ENCODE data around the gene SLX9. TPM values are rescaled to one million over a fixed set of nuclear protein-coding genes. Genes with fewer than 3 reads are reported as not detected.

The SLX9 gene
- total and polyA plus RNA-seq, 8 donors = 5.4 to 83.4 (median 19.3) TPM

DNA sequence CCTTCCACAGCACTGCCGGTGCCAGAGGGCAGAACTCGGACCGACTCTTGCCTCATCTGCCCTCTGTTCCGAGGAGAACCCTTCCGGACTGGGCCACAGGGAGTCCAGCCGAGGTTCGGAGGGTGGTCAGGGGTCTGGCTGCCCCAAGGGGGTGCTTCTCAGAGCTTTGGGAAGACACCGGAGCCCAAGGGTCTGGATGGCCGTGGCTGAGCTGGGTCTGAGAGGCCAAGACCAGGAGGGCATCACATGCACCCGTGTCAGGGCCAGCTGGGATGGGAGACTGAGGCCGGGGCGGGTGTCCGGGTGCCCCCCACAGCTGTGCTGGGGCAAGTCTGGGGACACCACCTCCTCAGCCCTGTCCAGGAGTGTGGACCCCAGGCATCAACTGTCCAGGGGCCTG lies 51.1 kb downstream of the SLX9 start:
- H3K36me3 ChIP-seq = no peaks in the 10 kb centered on the region
- peak overlapping the region in 4 of 5 donors; percentile 42 to 86 (median 72) for H3K27ac ChIP-seq
- no peak for TF ChIP-seq POLR2AphosphoS5 (IDR thresholded peaks at IDR 0.05)
- no peak for TF ChIP-seq POLR2A (IDR thresholded peaks at IDR 0.05)
- no peak for TF ChIP-seq EP300 (IDR thresholded peaks at IDR 0.05)
- TF ChIP-seq, protein P1, sequence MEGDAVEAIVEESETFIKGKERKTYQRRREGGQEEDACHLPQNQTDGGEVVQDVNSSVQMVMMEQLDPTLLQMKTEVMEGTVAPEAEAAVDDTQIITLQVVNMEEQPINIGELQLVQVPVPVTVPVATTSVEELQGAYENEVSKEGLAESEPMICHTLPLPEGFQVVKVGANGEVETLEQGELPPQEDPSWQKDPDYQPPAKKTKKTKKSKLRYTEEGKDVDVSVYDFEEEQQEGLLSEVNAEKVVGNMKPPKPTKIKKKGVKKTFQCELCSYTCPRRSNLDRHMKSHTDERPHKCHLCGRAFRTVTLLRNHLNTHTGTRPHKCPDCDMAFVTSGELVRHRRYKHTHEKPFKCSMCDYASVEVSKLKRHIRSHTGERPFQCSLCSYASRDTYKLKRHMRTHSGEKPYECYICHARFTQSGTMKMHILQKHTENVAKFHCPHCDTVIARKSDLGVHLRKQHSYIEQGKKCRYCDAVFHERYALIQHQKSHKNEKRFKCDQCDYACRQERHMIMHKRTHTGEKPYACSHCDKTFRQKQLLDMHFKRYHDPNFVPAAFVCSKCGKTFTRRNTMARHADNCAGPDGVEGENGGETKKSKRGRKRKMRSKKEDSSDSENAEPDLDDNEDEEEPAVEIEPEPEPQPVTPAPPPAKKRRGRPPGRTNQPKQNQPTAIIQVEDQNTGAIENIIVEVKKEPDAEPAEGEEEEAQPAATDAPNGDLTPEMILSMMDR (IDR thresholded peaks at IDR 0.05) = no peak
- H3K9me3 ChIP-seq = no peaks in the 10 kb centered on the region
- DNase-seq = no peak
- 78 to 88% (median 80%) methylated on average over 1 to 13 of the region's 13 CpGs for WGBS, 5 donors
- H3K4me3 ChIP-seq = no peak overlapping the region
- H3K4me1 ChIP-seq = peaks cover 0 to 87% (median 40%) of the 10 kb centered on the region in 4 donors
- peaks cover 0 to 7% (median 0%) of the 10 kb centered on the region in 3 donors for H3K27me3 ChIP-seq
- intact Hi-C loops (cut with DNase I; ENCODE audit: low total_unique reads) = no loop called here

DNA sequence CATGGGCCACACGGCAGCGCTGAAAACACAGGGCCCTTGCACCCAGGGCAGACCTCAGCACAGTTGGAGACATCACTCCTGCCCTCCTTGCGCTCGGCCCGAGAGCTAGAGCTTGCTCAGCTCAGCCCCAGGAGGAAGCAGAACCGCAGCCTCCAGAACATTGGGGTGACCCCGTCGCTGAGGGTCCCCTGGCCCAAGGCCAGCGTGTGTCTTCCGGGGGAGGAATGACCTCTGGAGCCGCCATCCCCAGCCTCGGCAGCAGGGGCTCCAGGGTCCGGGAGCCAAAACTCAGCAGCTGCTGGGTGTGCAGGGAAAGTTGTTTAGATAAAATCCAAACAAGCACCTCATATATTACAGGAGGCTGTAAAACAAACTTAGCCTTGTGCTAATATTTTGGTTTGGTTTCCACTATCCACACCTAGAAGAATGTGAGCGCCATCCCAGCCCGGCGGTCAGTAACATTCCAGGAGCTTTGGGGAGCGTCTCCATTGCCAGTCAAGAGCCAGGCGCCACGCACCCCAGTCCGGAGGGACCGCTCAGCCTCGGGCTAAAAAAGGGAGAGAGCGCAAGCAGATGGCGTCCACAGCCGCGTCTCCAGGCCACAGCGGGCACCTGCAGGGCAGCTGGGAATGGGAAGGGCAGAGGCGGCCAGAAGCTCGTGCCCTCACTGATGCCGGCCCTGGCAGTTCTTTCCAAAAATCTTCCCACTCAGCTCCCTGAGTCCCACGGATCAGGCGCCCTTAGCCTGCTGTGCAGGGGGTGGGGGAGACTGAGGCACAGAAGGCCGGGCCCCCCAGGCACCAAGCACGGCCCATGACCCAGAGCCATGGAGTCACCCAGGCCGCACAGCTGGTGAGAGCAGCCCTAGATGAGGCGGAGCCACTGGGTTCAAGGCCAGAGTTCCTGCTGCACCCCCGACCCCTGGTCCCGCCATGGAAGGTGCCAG lies 52.0 kb downstream of the SLX9 start:
- Histone ChIP-seq H3K4me1 (peaks cover 0 to 83% (median 40%) of the 10 kb centered on the region in 4 donors), H3K27me3 (peaks cover 0 to 7% (median 0%) of the 10 kb centered on the region in 3 donors), H3K9me3 (no peaks in the 10 kb centered on the region), H3K27ac (peak overlapping the region in 4 of 5 donors; percentile 49 to 86 (median 71)), H3K4me3 (no peak overlapping the region), H3K36me3 (no peaks in the 10 kb centered on the region)
- TF ChIP-seq EP300 (IDR thresholded peaks at IDR 0.05) = no peak
- TF ChIP-seq POLR2AphosphoS5 (IDR thresholded peaks at IDR 0.05) = peak in 1 of 3 donors; percentile 38
- peak in 1 of 2 donors; percentile 67 for DNase-seq
- intact Hi-C loops (cut with DNase I; ENCODE audit: low total_unique reads) = no loop called here
- 37 to 64% (median 59%) methylated on average over 17 to 38 of the region's 38 CpGs for WGBS, 5 donors

DNA sequence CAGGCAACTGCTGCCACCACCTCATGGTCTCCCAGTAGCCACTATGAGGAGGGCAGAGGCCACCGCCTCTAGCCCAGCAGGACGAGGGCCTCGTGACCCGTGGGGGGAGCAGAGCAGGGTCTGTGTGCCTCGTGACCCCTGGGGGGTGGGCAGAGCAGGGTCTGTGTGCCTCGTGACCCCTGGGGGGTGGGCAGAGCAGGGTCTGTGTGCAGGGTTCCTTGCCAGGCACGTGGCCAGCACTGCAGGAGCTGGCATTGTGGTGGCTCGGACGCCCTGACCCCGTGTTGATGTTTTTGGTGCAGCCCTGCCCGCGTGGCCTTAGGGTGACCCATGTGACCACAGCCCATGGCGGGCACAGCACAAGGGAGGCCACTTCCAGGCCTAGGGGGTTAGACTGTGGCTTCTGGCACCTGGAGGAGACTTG lies 52.8 kb downstream of the SLX9 start:
- H3K36me3 ChIP-seq = no peaks in the 10 kb centered on the region
- no peak for TF ChIP-seq POLR2AphosphoS5 (IDR thresholded peaks at IDR 0.05)
- no peak for TF ChIP-seq POLR2A (IDR thresholded peaks at IDR 0.05)
- TF ChIP-seq, protein P1 (IDR thresholded peaks at IDR 0.05) = no peak
- no peak for TF ChIP-seq EP300 (IDR thresholded peaks at IDR 0.05)
- H3K27me3 ChIP-seq = peaks cover 0 to 12% (median 0%) of the 10 kb centered on the region in 3 donors
- H3K4me1 ChIP-seq = peaks cover 0 to 82% (median 40%) of the 10 kb centered on the region in 4 donors
- no peaks in the 10 kb centered on the region for H3K9me3 ChIP-seq
- 67 to 86% (median 81%) methylated on average over 4 to 13 of the region's 13 CpGs for WGBS, 5 donors
- no peak overlapping the region for H3K4me3 ChIP-seq
- H3K27ac ChIP-seq = peak overlapping the region in 3 of 5 donors; percentile 68 to 86 (median 74)
- DNase-seq = no peak
- intact Hi-C loops (cut with DNase I; ENCODE audit: low total_unique reads) = no loop called here

DNA sequence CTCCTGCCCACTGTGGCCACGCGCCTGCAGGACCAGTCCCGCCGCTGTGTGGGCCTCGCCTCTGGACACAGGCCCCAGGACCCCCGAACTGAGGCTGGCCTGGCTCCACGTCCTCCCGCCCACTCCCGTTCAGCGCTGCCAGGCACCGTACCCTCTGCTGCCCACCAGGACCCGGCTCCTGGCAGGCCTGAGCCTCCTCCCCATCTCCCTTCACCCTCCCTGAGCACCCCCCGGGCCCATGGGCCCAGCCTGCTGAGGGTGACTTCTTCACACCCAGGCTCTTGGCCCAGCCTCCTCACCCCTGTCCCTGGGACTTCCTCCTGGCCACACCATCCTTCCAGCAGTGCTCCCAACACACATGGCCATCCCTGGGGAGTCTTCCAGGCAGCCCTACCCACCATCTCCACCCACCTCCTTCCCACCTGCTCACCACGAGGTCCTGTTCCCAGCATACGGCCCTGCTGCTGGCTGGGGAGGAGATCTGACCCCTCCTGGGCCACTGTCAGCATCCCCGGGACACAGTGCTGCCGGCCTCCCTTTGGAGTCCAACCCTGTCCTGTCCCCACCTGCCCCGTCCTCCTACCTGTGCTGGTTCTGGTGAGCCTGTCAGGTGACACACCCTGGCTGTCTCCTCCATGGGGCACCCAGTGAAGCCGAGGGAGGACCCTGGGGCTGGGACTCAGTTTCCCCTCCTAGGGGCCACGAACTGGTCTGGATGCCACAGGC lies 53.7 kb downstream of the SLX9 start:
- Histone ChIP-seq H3K4me3 (no peak overlapping the region), H3K27ac (peak overlapping the region in 4 of 5 donors; percentile 22 to 86 (median 71)), H3K4me1 (peaks cover 0 to 82% (median 35%) of the 10 kb centered on the region in 4 donors), H3K9me3 (no peaks in the 10 kb centered on the region), H3K36me3 (no peaks in the 10 kb centered on the region), H3K27me3 (peaks cover 0 to 21% (median 0%) of the 10 kb centered on the region in 3 donors)
- intact Hi-C loops (cut with DNase I; ENCODE audit: low total_unique reads) = no loop called here
- WGBS, 5 donors = 79 to 91% (median 83%) methylated on average over 13 to 20 of the region's 20 CpGs
- no peak for DNase-seq
- TF ChIP-seq POLR2AphosphoS5 (IDR thresholded peaks at IDR 0.05) (no peak), POLR2A (IDR thresholded peaks at IDR 0.05) (no peak)
- TF ChIP-seq, protein P1 (IDR thresholded peaks at IDR 0.05) = no peak

Measured in stomach (tissue), 9 donors.